HCT116 (cell line): ENCODE data around the gene JDP2. TPM values are rescaled to one million over a fixed set of nuclear protein-coding genes. Genes with fewer than 3 reads are reported as not detected.

ENCODE experiments used
- ATAC-seq: fragments of 200-7000 bp; cut with Tn5 transposase; 2 replicates; pipeline ENCODE4 v1.9.1; 2020; ENCODE audit warnings: mild to moderate bottlenecking, moderate library complexity
- BruUV-seq: library from RNA; stranded (reverse); fragments of 400-500 nt; replicated peaks from 2 replicates; lab custom pipeline; 2021; lab: Mats Ljungman, UMichigan
- CTCF ChIA-PET: fragments of 300-600 bp; sonication (Branson Sonifier 250); formaldehyde crosslinking; loops from one replicate; lab custom pipeline; 2021; ENCODE audit warnings: antibody characterized with exemption; lab: Charles Lee
- POLR2A ChIA-PET: fragments of 300-600, 350-600 bp; sonication (Branson Sonifier 250); formaldehyde crosslinking; loops from one replicate; lab custom pipeline; 2021; ENCODE audit warnings: antibody characterized with exemption; lab: Charles Lee
- RAD21 ChIA-PET, 2 experiments: fragments of 300-600 bp; sonication (Branson Sonifier 250); formaldehyde crosslinking; loops; one replicate each; lab custom pipeline; 2023; ENCODE audit warnings: low total read pairs in 2 of 2; ENCODE audit not compliant: uncharacterized antibody in 2 of 2, unreplicated experiment in 2 of 2, low non-redundant PET in 1 of 2; lab: Charles Lee
- DNase-seq: peaks from one replicate; pipeline ENCODE4 v3.0.0-alpha.2; 2010; ENCODE audit warnings: low read depth, low spot score
- H2AFZ ChIP-seq: fragments of 200-600 bp; shearing (Covaris generic), sonication (generic); 2 replicates; pipeline ENCODE4 v1.6.1; 2017; ENCODE audit warnings: low read depth, mixed run types, mixed read lengths, antibody characterized with exemption, low read length; ENCODE audit not compliant: poor library complexity, severe bottlenecking
- H3K27ac ChIP-seq: 2 replicates; pipeline ENCODE4 v1.5.1; 2012; ENCODE audit warnings: low read depth, low read length
- H3K27me3 ChIP-seq: fragments of 200-600 bp; sonication (generic); 2 replicates; pipeline ENCODE4 v1.6.1; 2016; ENCODE audit warnings: mixed run types, low read length, mixed read lengths; ENCODE audit not compliant: insufficient read depth
- H3K36me3 ChIP-seq, 2 experiments: fragments of 200-500 bp in 1 of 2; fragments of 200-600 bp in 1 of 2; sonication (Bioruptor generic) in 1 of 2; sonication (generic) in 1 of 2; 2 replicates each; pipeline versions ENCODE4 v1.5.1 to v1.6.1; 2014 to 2016; ENCODE audit warnings: low read length in 2 of 2, inconsistent platforms in 1 of 2, mixed read lengths in 1 of 2, mixed run types in 1 of 2; ENCODE audit not compliant: insufficient read depth in 2 of 2, control insufficient read depth in 1 of 2
- H3K4me1 ChIP-seq, 2 experiments: fragments of 200-600 bp in 1 of 2; sonication (generic) in 1 of 2; 2 replicates each; pipeline versions ENCODE4 v1.5.1 to v1.6.1; 2012 to 2017; ENCODE audit warnings: low read length in 2 of 2, inconsistent platforms in 1 of 2, mild to moderate bottlenecking in 1 of 2, mixed read lengths in 1 of 2, mixed run types in 1 of 2, moderate library complexity in 1 of 2; ENCODE audit not compliant: insufficient read depth in 2 of 2, control insufficient read depth in 1 of 2
- H3K4me2 ChIP-seq: fragments of 200-600 bp; sonication (generic); 2 replicates; pipeline ENCODE4 v1.6.1; 2017; ENCODE audit warnings: mixed run types, low read length, mixed read lengths
- H3K4me3 ChIP-seq, 2 experiments: fragments of 200-600 bp in 1 of 2; sonication (generic) in 1 of 2; replicated peaks in 1 of 2; 2 replicates each; pipeline ENCODE4 v1.5.1; 2011 to 2016; ENCODE audit warnings: low read length in 2 of 2, control low read depth in 1 of 2, low read depth in 1 of 2, mild to moderate bottlenecking in 1 of 2, mixed read lengths in 1 of 2, mixed run types in 1 of 2
- H3K79me2 ChIP-seq: fragments of 200-600 bp; sonication (generic); 2 replicates; pipeline ENCODE4 v1.6.1; 2017; ENCODE audit warnings: mild to moderate bottlenecking, mixed run types, low read length, moderate library complexity, mixed read lengths; ENCODE audit not compliant: insufficient read depth
- H3K9ac ChIP-seq: fragments of 200-600 bp; sonication (generic); 2 replicates; pipeline ENCODE4 v1.6.1; 2016; ENCODE audit warnings: low read length, mixed read lengths
- H3K9me2 ChIP-seq: fragments of 200-600 bp; sonication (generic), shearing (Covaris generic); 2 replicates; pipeline ENCODE4 v1.6.1; 2017; ENCODE audit warnings: mixed run types, mild to moderate bottlenecking, moderate library complexity; ENCODE audit not compliant: insufficient read depth
- H3K9me3 ChIP-seq, 2 experiments: fragments of 200-500 bp in 1 of 2; fragments of 200-600 bp in 1 of 2; sonication (Bioruptor generic) in 1 of 2; sonication (generic) in 1 of 2; 2 replicates each; pipeline ENCODE4 v1.6.1; 2014 to 2017; ENCODE audit warnings: low read length in 2 of 2, mixed read lengths in 2 of 2, inconsistent platforms in 1 of 2, low read depth in 1 of 2, mild to moderate bottlenecking in 1 of 2, mixed run types in 1 of 2, moderate library complexity in 1 of 2; ENCODE audit not compliant: control insufficient read depth in 1 of 2, insufficient read depth in 1 of 2
- H4K20me1 ChIP-seq: fragments of 200-600 bp; sonication (generic), shearing (Covaris generic); 2 replicates; pipeline ENCODE4 v1.6.1; 2017; ENCODE audit warnings: mixed run types, mild to moderate bottlenecking, moderate library complexity; ENCODE audit not compliant: insufficient read depth
- ATF3 ChIP-seq: IDR thresholded peaks from 2 replicates; pipeline ENCODE4 v1.6.1; 2012
- CEBPB ChIP-seq: IDR thresholded peaks from 2 replicates; pipeline ENCODE4 v1.6.1; 2012; ENCODE audit warnings: low read depth
- EGR1 ChIP-seq: IDR thresholded peaks from 2 replicates; pipeline ENCODE4 v1.6.1; 2012; ENCODE audit warnings: low read depth
- ELF1 ChIP-seq: IDR thresholded peaks from 2 replicates; pipeline ENCODE4 v1.6.1; 2012; ENCODE audit warnings: low read depth, borderline replicate concordance
- EZH2 ChIP-seq: fragments of 200-600 bp; sonication (generic); IDR thresholded peaks from 2 replicates; pipeline ENCODE4 v1.6.1; 2017; ENCODE audit warnings: antibody characterized with exemption, mixed run types
- EZH2phosphoT487 ChIP-seq: fragments of 200-600 bp; IDR thresholded peaks from 2 replicates; pipeline ENCODE4 v1.6.1; 2018; ENCODE audit warnings: antibody characterized with exemption, borderline replicate concordance
- JUND ChIP-seq: IDR thresholded peaks from 2 replicates; pipeline ENCODE4 v1.6.1; 2012
- POLR2A ChIP-seq: IDR thresholded peaks from 2 replicates; pipeline ENCODE4 v1.7.0; 2011; ENCODE audit warnings: borderline replicate concordance; ENCODE audit not compliant: insufficient read depth, insufficient read length; ENCODE audit errors: extremely low read depth
- RAD21 ChIP-seq: IDR thresholded peaks from 2 replicates; pipeline ENCODE4 v1.6.1; 2012; ENCODE audit warnings: low read depth, mild to moderate bottlenecking
- REST ChIP-seq: IDR thresholded peaks from 2 replicates; pipeline ENCODE4 v1.6.1; 2012; ENCODE audit warnings: low read depth
- SIN3A ChIP-seq: IDR thresholded peaks from 2 replicates; pipeline ENCODE4 v1.6.1; 2012; ENCODE audit warnings: low read depth
- SP1 ChIP-seq: IDR thresholded peaks from 2 replicates; pipeline ENCODE4 v1.6.1; 2012; ENCODE audit warnings: low read depth
- SRF ChIP-seq: IDR thresholded peaks from 2 replicates; pipeline ENCODE4 v1.6.1; 2012; ENCODE audit warnings: low read depth
- TCF7L2 ChIP-seq: IDR thresholded peaks from 2 replicates; pipeline ENCODE4 v1.7.0; 2011; ENCODE audit warnings: borderline replicate concordance, inconsistent platforms; ENCODE audit not compliant: insufficient read depth, insufficient read length; ENCODE audit errors: extremely low read depth
- YY1 ChIP-seq: IDR thresholded peaks from 2 replicates; pipeline ENCODE4 v1.6.1; 2011; ENCODE audit warnings: low read length, low read depth, moderate library complexity, mild to moderate bottlenecking; ENCODE audit not compliant: insufficient replicate concordance; ENCODE audit errors: extremely low read depth
- ZBTB33 ChIP-seq: IDR thresholded peaks from 2 replicates; pipeline ENCODE4 v1.6.1; 2011; ENCODE audit warnings: mild to moderate bottlenecking, low read length, moderate library complexity; ENCODE audit not compliant: insufficient replicate concordance; ENCODE audit errors: extremely low read depth
- ZNF274 ChIP-seq: fragments of 200-500 bp; sonication (Bioruptor generic); IDR thresholded peaks from 2 replicates; pipeline ENCODE4 v1.6.1; 2014; ENCODE audit warnings: mild to moderate bottlenecking, low read depth, low read length, inconsistent platforms
- intact Hi-C: fragments of 100-400 bp; cut with micrococcal nuclease; formaldehyde crosslinking; loops from 2 replicates; pipeline ENCODE4 v1.10.0; 2022
- total RNA-seq: library from RNA; stranded (reverse); gene quantifications from one replicate; pipeline ENCODE4 v1.2.1, GENCODE V29; 2021; ENCODE audit not compliant: unreplicated experiment

Gene JDP2
- total RNA-seq, 1 experiment from 2014 or later: 25.4 TPM

GRCh38 chr14:75404847-75405246, 23.0 kb upstream of the JDP2 start:
- TF ChIP-seq YY1: no peak
- TF ChIP-seq CEBPB: no peak
- no peak for TF ChIP-seq EZH2
- TF ChIP-seq ELF1: no peak
- no peak for TF ChIP-seq SP1
- TF ChIP-seq ATF3: no peak
- no peak for TF ChIP-seq ZBTB33
- no peak for TF ChIP-seq SRF
- TF ChIP-seq RAD21: no peak
- TF ChIP-seq POLR2A: no peak
- no peak for TF ChIP-seq EZH2phosphoT487
- no peak for TF ChIP-seq JUND
- TF ChIP-seq ZNF274: no peak
- no peak for TF ChIP-seq REST
- no peak for TF ChIP-seq TCF7L2
- TF ChIP-seq SIN3A: no peak
- TF ChIP-seq EGR1: no peak
- POLR2A ChIA-PET: no interaction called here
- Histone ChIP-seq H3K27ac (no peak overlapping the region), H3K9me3 (no peaks in the 10 kb centered on the region), H3K4me3 (no peak overlapping the region), H3K9ac (no peak overlapping the region), H3K9me2 (no peaks in the 10 kb centered on the region), H4K20me1 (no peaks in the 10 kb centered on the region), H3K4me1 (peaks cover 6 to 7% of the 10 kb centered on the region in 2 experiments; a peak in 2 of 4 replicates), H3K36me3 (no peaks in the 10 kb centered on the region), H3K27me3 (no peaks in the 10 kb centered on the region), H2AFZ (no peak overlapping the region), H3K4me2 (no peak overlapping the region), H3K79me2 (no peaks in the 10 kb centered on the region)
- intact Hi-C loops: no loop called here
- CTCF ChIA-PET: no interaction called here
- ATAC-seq (no peak), DNase-seq (no peak)
- BruUV-seq: no TSS peak
- RAD21 ChIA-PET: no interaction called here
